ENCODE data around the gene DNAAF5. TPM values are rescaled to one million over a fixed set of nuclear protein-coding genes. Genes with fewer than 3 reads are reported as not detected.

Gene DNAAF5
- total RNA-seq, 2 experiments from 2014 or later: 25.5 to 27.0 TPM

GRCh38 chr7:756928-757560 is 30.5 kb downstream of the DNAAF5 start:
- ATAC-seq (no peak), DNase-seq (no peak)
- Mint-ChIP-seq H3K9me3 (ENCODE audit: insufficient read depth) (no peaks in the 10 kb centered on the region), H3K27ac (no peak overlapping the region), H3K4me3 (no peak overlapping the region), H3K4me1 (ENCODE audit: low read depth) (no peaks in the 10 kb centered on the region), H3K27me3 (ENCODE audit: low read depth) (no peaks in the 10 kb centered on the region), H3K36me3 (ENCODE audit: low read depth) (peaks cover 30% of the 10 kb centered on the region)
- ChIA-PET POLR2A (no interaction called here), CTCF (no interaction called here)

DNA sequence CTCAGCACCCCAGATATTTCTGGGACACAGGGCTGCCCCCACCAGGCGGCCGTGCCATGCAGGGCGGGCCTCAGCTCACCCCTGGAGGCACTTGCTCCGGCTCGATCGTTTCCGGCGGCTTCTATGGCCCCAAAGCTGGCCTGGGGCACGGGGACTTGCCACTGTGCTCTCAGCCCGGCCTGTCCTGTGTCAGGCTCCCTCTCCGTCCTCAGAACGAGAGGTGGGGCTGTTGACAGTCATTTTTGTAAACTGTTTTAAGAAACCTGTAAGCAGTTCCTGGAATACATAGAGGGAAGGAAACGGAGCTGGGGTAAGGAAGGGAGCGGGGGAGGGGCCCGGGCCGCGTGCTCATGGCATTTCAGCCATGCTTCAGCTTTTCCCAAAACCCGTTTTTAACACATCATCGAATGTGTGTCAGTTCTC is 31.3 kb downstream of the DNAAF5 start:
- Mint-ChIP-seq H3K27ac (no peak overlapping the region), H3K4me3 (no peak overlapping the region), H3K36me3 (ENCODE audit: low read depth) (peaks cover 30% of the 10 kb centered on the region), H3K9me3 (ENCODE audit: insufficient read depth) (no peaks in the 10 kb centered on the region), H3K4me1 (ENCODE audit: low read depth) (no peaks in the 10 kb centered on the region), H3K27me3 (ENCODE audit: low read depth) (no peaks in the 10 kb centered on the region)
- DNase-seq: no peak
- ChIA-PET POLR2A (no interaction called here), CTCF (no interaction called here)
- ATAC-seq: no peak

GRCh38 chr7:759569-759968 is 33.1 kb downstream of the DNAAF5 start:
- Mint-ChIP-seq H3K9me3 (ENCODE audit: insufficient read depth) (no peaks in the 10 kb centered on the region), H3K36me3 (ENCODE audit: low read depth) (peaks cover 25% of the 10 kb centered on the region), H3K27me3 (ENCODE audit: low read depth) (no peaks in the 10 kb centered on the region), H3K4me3 (no peak overlapping the region), H3K4me1 (ENCODE audit: low read depth) (no peaks in the 10 kb centered on the region), H3K27ac (no peak overlapping the region)
- no peak for DNase-seq
- ATAC-seq: no peak
- ChIA-PET POLR2A (no interaction called here), CTCF (interaction anchor here (1.5 kb wide), 1 partner anchor 14 kb away, joined by 3 read pairs; no protein-coding TSS in a partner anchor)

GRCh38 chr7:760006-760405 is 33.5 kb downstream of the DNAAF5 start:
- DNase-seq: no peak
- no peaks in the 10 kb centered on the region for H3K4me1 Mint-ChIP-seq (ENCODE audit: low read depth)
- peaks cover 26% of the 10 kb centered on the region for H3K36me3 Mint-ChIP-seq (ENCODE audit: low read depth)
- H3K27me3 Mint-ChIP-seq (ENCODE audit: low read depth): no peaks in the 10 kb centered on the region
- no peak for ATAC-seq
- no peak overlapping the region for H3K27ac Mint-ChIP-seq
- no peaks in the 10 kb centered on the region for H3K9me3 Mint-ChIP-seq (ENCODE audit: insufficient read depth)
- H3K4me3 Mint-ChIP-seq: no peak overlapping the region
- CTCF ChIA-PET: interaction anchor here (1.5 kb wide), 1 partner anchor 13 kb away, joined by 3 read pairs; no protein-coding TSS in a partner anchor
- POLR2A ChIA-PET: no interaction called here

- DNase-seq: no peak
- no peak for ATAC-seq
- H3K4me1 Mint-ChIP-seq (ENCODE audit: low read depth): no peaks in the 10 kb centered on the region
- ChIA-PET CTCF (interaction anchor here (1.5 kb wide), 1 partner anchor 12 kb away, joined by 3 read pairs; no protein-coding TSS in a partner anchor), POLR2A (no interaction called here)
- no peak overlapping the region for H3K4me3 Mint-ChIP-seq
- no peak overlapping the region for H3K27ac Mint-ChIP-seq
- H3K9me3 Mint-ChIP-seq (ENCODE audit: insufficient read depth): no peaks in the 10 kb centered on the region
- H3K27me3 Mint-ChIP-seq (ENCODE audit: low read depth): no peaks in the 10 kb centered on the region
- peaks cover 26% of the 10 kb centered on the region for H3K36me3 Mint-ChIP-seq (ENCODE audit: low read depth)
These were observed 34.6 kb downstream of the DNAAF5 start for GRCh38 chr7:761101-761500.

DNA sequence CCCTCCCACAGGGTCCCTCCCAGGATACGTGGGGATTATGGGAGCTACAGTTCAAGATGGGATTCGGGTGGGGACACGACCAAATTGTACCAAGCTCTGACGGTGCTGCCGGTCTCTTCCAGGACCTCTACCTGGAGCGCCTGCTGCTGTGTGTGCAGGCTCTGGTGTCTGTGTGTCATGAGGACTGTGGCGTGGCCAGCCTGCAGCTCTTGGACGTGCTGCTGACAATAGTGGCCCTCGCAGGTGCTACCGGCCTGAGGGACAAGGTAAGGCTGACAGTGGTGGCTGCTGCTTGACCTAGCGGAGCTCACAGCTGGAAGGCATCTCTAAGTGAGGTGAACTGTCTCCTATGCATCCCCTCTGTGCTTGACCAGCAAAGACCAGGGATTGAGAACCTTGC is 35.1 kb downstream of the DNAAF5 start:
- POLR2A ChIA-PET: no interaction called here
- Mint-ChIP-seq H3K9me3 (ENCODE audit: insufficient read depth) (no peaks in the 10 kb centered on the region), H3K4me1 (ENCODE audit: low read depth) (no peaks in the 10 kb centered on the region), H3K27ac (no peak overlapping the region), H3K4me3 (no peak overlapping the region), H3K36me3 (ENCODE audit: low read depth) (peaks cover 30% of the 10 kb centered on the region), H3K27me3 (ENCODE audit: low read depth) (no peaks in the 10 kb centered on the region)
- DNase-seq (no peak), ATAC-seq (no peak)
- CTCF ChIA-PET: no interaction called here

GRCh38 chr7:762885-763284 is 36.4 kb downstream of the DNAAF5 start:
- DNase-seq (no peak), ATAC-seq (no peak)
- Mint-ChIP-seq H3K4me1 (ENCODE audit: low read depth) (no peaks in the 10 kb centered on the region), H3K36me3 (ENCODE audit: low read depth) (peaks cover 26% of the 10 kb centered on the region), H3K27ac (no peak overlapping the region), H3K27me3 (ENCODE audit: low read depth) (no peaks in the 10 kb centered on the region), H3K9me3 (ENCODE audit: insufficient read depth) (no peaks in the 10 kb centered on the region), H3K4me3 (no peak overlapping the region)
- CTCF ChIA-PET: interaction anchor here (1.0 kb wide), 1 partner anchor 12 kb away, joined by 3 read pairs; no protein-coding TSS in a partner anchor
- POLR2A ChIA-PET: no interaction called here

GRCh38 chr7:763762-764161 is 37.3 kb downstream of the DNAAF5 start:
- Mint-ChIP-seq H3K27me3 (ENCODE audit: low read depth) (no peaks in the 10 kb centered on the region), H3K9me3 (ENCODE audit: insufficient read depth) (no peaks in the 10 kb centered on the region), H3K27ac (no peak overlapping the region), H3K4me1 (ENCODE audit: low read depth) (no peaks in the 10 kb centered on the region), H3K4me3 (no peak overlapping the region), H3K36me3 (ENCODE audit: low read depth) (peaks cover 24% of the 10 kb centered on the region)
- ATAC-seq: no peak
- ChIA-PET POLR2A (no interaction called here), CTCF (no interaction called here)
- DNase-seq: no peak

DNA sequence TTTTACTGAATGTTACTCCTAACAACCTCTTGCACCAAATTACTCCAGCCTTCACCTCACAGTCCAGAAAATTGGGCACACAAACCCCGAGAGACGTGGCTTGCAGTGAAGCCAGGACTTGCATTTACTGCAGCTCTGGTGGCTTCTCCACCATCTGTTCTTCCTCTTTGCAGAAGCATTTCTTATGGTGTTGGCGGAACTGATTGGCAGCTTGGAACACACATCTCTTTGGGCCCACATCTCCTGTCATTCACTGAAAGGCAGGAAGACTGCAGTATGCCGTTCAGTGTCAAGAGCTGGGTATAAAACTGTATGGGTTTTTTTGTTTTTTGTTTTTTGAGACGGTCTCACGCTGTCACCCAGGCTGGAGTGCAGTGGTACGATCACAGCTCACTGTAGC is 38.9 kb downstream of the DNAAF5 start:
- Mint-ChIP-seq H3K27ac (no peak overlapping the region), H3K4me3 (no peak overlapping the region), H3K27me3 (ENCODE audit: low read depth) (no peaks in the 10 kb centered on the region), H3K4me1 (ENCODE audit: low read depth) (no peaks in the 10 kb centered on the region), H3K36me3 (ENCODE audit: low read depth) (peaks cover 22% of the 10 kb centered on the region), H3K9me3 (ENCODE audit: insufficient read depth) (no peaks in the 10 kb centered on the region)
- DNase-seq: no peak
- ATAC-seq: no peak
- POLR2A ChIA-PET: no interaction called here
- CTCF ChIA-PET: interaction anchor here (0.7 kb wide), 1 partner anchor 432 kb away, joined by 3 read pairs; no protein-coding TSS in a partner anchor

DNA sequence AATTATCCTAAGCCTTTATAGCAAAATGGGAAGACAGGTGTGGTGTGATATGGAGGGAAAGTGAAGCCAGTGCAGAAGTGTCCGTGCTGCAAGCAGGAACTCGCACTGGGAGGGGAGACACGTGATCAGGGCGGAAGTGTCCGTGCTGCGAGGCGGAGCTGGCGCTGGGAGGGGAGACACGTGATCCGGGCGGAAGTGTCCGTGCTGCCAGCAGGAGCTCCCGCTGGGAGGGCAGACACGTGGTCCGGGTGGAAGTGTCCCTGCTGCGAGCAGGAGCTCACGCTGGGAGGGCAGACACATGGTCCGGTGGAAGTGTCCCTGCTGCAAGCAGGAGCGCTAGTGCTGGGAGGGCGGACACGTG is 41.1 kb downstream of the DNAAF5 start:
- H3K9me3 Mint-ChIP-seq (ENCODE audit: insufficient read depth): no peaks in the 10 kb centered on the region
- ChIA-PET CTCF (no interaction called here), POLR2A (no interaction called here)
- no peak overlapping the region for H3K4me3 Mint-ChIP-seq
- H3K27ac Mint-ChIP-seq: no peak overlapping the region
- H3K27me3 Mint-ChIP-seq (ENCODE audit: low read depth): no peaks in the 10 kb centered on the region
- peaks cover 23% of the 10 kb centered on the region for H3K36me3 Mint-ChIP-seq (ENCODE audit: low read depth)
- ATAC-seq: no peak
- no peaks in the 10 kb centered on the region for H3K4me1 Mint-ChIP-seq (ENCODE audit: low read depth)
- no peak for DNase-seq

DNA sequence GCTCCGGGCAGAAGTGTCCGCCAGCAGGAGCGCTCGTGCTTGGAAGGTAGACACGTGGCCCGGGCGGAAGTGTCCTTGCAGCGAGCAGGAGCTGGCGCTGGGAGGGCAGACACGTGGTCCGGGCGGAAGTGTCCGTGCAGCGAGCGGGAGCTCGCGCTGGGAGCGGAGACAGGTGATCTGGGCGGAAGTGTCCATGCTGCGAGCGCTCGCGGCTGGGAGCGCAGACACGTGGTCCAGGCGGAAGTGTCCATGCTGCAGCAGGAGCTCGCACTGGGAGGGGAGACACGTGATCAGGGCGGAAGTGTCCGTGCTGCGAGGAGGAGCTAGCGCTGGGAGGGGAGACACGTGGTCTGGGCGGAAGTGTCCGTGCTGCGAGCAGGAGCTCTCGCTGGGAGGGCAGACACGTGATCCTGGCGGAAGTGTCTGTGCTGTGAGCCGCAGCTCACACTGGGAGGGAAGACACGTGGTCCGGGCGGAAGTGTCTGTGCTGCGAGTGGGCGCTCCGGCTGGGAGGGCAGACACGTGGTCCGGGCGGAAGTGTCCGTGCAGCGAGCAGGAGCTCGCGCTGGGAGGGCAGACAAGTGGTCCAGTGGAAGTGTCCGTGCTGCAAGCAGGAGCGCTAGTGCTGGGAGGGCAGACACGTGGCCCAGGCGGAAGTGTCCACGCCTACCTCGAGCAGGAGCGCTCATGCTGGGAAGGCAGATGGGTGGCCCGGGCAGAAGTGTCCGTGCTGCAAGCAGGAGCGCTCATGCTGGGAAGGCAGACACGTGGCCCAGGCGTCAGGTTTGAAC is 41.6 kb downstream of the DNAAF5 start:
- Mint-ChIP-seq H3K4me3 (no peak overlapping the region), H3K27ac (no peak overlapping the region), H3K9me3 (ENCODE audit: insufficient read depth) (no peaks in the 10 kb centered on the region), H3K4me1 (ENCODE audit: low read depth) (no peaks in the 10 kb centered on the region), H3K27me3 (ENCODE audit: low read depth) (no peaks in the 10 kb centered on the region), H3K36me3 (ENCODE audit: low read depth) (peaks cover 23% of the 10 kb centered on the region)
- ChIA-PET CTCF (interaction anchor here (0.5 kb wide), 1 partner anchor 49 kb away, joined by 3 read pairs; no protein-coding TSS in a partner anchor), POLR2A (no interaction called here)
- DNase-seq: no peak
- no peak for ATAC-seq

- Mint-ChIP-seq H3K27me3 (ENCODE audit: low read depth) (no peaks in the 10 kb centered on the region), H3K4me1 (ENCODE audit: low read depth) (no peaks in the 10 kb centered on the region), H3K27ac (no peak overlapping the region), H3K9me3 (ENCODE audit: insufficient read depth) (no peaks in the 10 kb centered on the region), H3K4me3 (no peak overlapping the region), H3K36me3 (ENCODE audit: low read depth) (peaks cover 21% of the 10 kb centered on the region)
- no peak for ATAC-seq
- CTCF ChIA-PET: interaction anchor here (0.5 to 0.8 kb wide), 2 partner anchors 48 to 447 kb away, joined by 3 read pairs; no protein-coding TSS in a partner anchor
- POLR2A ChIA-PET: no interaction called here
- no peak for DNase-seq
These were observed 42.5 kb downstream of the DNAAF5 start for GRCh38 chr7:768881-769504.
